GM06990 (cell line): ENCODE measurements around the gene NUMBL.

Experiments used
- DNase-seq: peaks from one replicate; pipeline ENCODE4 v3.0.0-alpha.2; 2011; ENCODE audit not compliant: insufficient read length; ENCODE audit errors: extremely low read depth
- H3K27me3 ChIP-seq: replicated peaks from 2 replicates; pipeline ENCODE4 v1.6.0; 2011; ENCODE audit warnings: low read length; ENCODE audit not compliant: control insufficient read depth, insufficient read depth
- H3K36me3 ChIP-seq: 2 replicates; pipeline ENCODE4 v1.5.1; 2011; ENCODE audit warnings: low read length; ENCODE audit not compliant: control insufficient read depth, insufficient read depth
- H3K4me3 ChIP-seq: replicated peaks from 2 replicates; pipeline ENCODE4 v1.5.1; 2011; ENCODE audit warnings: low read depth, mild to moderate bottlenecking, control low read depth, low read length
- TF ChIP-seq, protein P1 (sequence below): IDR thresholded peaks from 2 replicates; pipeline ENCODE4 v1.5.1; 2011; ENCODE audit warnings: low read length, control low read depth, mild to moderate bottlenecking, inconsistent platforms; ENCODE audit not compliant: insufficient read depth, poor library complexity, severe bottlenecking

The NUMBL gene

DNA sequence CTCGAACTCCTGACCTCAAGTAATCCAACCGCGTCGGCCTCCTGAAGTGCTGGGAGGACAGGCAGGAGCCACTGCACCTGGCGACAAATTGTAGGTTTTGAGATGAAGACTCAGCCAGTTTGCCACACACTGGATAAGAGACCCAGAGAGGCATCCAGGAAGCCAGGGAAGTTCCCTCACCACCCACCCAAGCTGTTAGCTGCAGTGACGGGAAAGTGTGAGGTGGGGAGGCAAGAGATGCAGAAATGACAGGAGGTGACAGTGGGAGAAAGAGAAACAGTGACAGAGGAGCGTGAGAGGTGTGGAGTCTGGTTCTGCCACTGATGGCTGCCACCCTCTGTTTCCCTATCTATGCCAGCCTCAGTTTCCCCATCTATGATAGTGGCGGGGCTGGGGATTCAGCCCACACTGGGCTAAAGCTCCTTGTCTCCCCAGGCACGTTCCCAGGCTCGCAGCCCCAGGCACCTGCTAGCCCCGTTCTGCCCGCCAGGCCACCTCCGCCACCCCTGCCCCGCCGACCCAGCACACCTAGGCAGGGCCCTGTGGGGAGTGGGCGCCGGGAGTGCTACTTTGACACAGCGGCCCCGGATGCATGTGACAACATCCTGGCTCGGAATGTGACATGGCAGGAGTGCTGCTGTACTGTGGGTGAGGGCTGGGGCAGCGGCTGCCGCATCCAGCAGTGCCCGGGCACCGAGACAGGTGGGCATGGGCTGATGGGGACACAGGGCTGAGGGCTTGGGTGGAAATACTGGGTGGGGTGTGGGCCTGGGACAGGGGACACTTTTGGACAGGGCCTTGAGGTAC lies 68.3 kb downstream of the NUMBL start:
- TF ChIP-seq, protein P1, sequence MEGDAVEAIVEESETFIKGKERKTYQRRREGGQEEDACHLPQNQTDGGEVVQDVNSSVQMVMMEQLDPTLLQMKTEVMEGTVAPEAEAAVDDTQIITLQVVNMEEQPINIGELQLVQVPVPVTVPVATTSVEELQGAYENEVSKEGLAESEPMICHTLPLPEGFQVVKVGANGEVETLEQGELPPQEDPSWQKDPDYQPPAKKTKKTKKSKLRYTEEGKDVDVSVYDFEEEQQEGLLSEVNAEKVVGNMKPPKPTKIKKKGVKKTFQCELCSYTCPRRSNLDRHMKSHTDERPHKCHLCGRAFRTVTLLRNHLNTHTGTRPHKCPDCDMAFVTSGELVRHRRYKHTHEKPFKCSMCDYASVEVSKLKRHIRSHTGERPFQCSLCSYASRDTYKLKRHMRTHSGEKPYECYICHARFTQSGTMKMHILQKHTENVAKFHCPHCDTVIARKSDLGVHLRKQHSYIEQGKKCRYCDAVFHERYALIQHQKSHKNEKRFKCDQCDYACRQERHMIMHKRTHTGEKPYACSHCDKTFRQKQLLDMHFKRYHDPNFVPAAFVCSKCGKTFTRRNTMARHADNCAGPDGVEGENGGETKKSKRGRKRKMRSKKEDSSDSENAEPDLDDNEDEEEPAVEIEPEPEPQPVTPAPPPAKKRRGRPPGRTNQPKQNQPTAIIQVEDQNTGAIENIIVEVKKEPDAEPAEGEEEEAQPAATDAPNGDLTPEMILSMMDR = no peak
- H3K4me3 ChIP-seq = no peak overlapping the region
- no peaks in the 10 kb centered on the region; the same call in 1 of the 2 replicates for H3K36me3 ChIP-seq
- no peak for DNase-seq
- H3K27me3 ChIP-seq = no peaks in the 10 kb centered on the region

DNA sequence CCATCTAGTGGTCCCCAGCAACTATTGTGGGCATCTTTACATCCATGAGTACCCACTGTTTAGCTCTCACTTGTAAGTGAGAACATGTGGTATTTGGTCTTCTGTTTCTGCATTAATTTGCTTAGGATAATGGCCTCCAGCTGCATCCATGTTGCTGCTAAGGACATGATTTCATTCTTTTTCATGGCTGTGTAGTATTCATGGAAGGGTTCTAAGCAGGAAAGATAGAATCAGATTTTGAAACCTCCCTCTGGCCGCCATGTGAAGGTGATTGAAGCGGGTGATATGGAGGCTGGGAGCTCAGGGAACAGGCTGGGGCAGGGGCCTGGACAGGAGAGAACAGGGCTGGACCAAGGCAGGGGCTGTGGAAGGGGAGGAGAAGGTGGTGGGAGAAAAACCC lies 69.2 kb downstream of the NUMBL start:
- Histone ChIP-seq H3K36me3 (no peaks in the 10 kb centered on the region; the same call in 1 of the 2 replicates), H3K27me3 (no peaks in the 10 kb centered on the region), H3K4me3 (no peak overlapping the region)
- DNase-seq = no peak
- TF ChIP-seq, protein P1 = no peak

DNA sequence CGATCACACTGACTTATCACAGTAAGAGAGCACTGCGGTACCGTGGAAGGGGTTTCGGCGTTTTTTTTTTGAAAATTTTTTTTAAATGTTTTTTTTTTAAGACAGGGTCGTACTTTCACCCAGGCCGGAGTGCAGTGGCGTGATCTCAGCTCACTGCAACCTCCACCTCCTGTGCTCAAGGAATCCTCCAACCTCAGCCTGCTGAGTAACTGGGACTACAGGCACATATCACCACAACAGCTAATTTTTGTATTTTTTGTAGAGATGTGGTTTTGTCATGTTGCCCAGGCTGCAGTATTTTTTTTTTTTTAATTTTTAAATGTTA lies 70.3 kb downstream of the NUMBL start:
- TF ChIP-seq, protein P1 = no peak
- Histone ChIP-seq H3K36me3 (no peaks in the 10 kb centered on the region; the same call in 1 of the 2 replicates), H3K4me3 (no peak overlapping the region), H3K27me3 (no peaks in the 10 kb centered on the region)
- no peak for DNase-seq

DNA sequence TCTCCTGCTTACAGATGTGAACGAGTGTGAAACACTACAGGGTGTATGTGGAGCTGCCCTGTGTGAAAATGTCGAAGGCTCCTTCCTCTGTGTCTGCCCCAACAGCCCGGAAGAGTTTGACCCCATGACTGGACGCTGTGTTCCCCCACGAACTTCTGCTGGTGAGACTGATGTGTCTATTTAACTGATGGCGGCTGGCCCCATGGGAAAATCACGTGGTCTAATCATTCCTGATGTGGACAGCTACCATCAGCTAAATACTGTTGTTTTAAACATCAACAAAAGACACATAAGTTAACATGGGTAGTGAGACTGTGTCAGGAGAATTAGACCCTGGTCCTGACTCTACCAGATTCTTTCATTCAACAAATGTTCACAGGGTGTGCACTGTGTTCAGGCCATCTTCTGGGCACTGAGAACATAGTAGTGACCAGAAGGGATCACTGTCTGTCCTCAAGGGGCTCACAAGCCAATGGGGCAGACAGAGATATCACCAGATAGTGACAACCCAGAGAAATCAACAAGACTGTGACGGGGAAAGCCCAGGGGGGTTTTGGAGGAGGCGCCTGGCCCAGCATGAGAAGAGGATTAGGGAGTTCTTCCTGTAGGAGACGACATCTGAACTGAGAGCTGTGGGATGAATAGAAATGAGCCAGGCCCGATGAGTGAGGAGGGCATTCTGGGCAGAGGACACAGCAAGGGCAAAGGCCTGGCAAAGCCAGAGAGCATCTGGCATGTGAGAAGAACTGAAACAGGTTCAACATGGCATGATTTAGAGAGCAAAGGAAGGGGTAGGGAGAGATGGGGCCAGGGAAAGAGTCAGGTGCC lies 70.9 kb downstream of the NUMBL start:
- Histone ChIP-seq H3K36me3 (no peaks in the 10 kb centered on the region; the same call in 1 of the 2 replicates), H3K27me3 (no peaks in the 10 kb centered on the region), H3K4me3 (no peak overlapping the region)
- no peak for DNase-seq
- TF ChIP-seq, protein P1 = no peak

DNA sequence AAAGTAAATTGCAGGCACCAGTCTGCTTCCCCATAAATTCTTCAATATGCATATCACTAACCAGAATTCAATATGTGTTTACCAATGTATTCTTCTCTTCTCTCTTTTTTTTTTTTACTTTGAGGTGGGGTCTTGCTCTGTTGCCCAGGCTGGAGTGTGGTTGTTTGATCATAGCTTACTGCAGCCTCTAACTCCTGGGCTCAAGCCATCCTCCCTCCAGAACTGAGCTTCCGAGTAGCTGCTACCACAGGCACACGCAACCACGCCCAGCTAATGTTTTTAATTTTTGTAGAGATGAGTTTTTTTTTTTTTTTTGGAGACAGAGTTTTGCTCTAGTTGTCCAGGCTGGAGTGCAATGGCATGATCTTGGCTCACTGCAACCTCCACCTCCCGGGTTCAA lies 72.5 kb downstream of the NUMBL start:
- DNase-seq = no peak
- Histone ChIP-seq H3K4me3 (no peak overlapping the region), H3K36me3 (no peaks in the 10 kb centered on the region; the same call in 1 of the 2 replicates), H3K27me3 (no peaks in the 10 kb centered on the region)
- TF ChIP-seq, protein P1 = no peak
